ENCODE measurements around the gene BRCA1. TPM values are rescaled to one million over a fixed set of nuclear protein-coding genes. Genes with fewer than 3 reads are reported as not detected.
"Not testable (repeated sequence)": the region's sequence is repeated elsewhere in the genome, so short reads cannot be mapped to it uniquely, and the experiment has no call there.

Gene BRCA1
- total and polyA plus RNA-seq, 2 donors (not counting 1 experiment from before 2014, with no cell fraction given): 7.5 to 9.9 TPM

GRCh38 chr17:43129671-43130010, 4.5 kb upstream of the BRCA1 start:
- no peaks in the 10 kb centered on the region for H4K20me1 ChIP-seq (ENCODE audit: control insufficient read depth, extremely low read depth, insufficient read depth, low read length)
- H3K27me3 ChIP-seq (ENCODE audit: control insufficient read depth, insufficient read depth, low read length): no peaks in the 10 kb centered on the region
- TF ChIP-seq EZH2 (IDR thresholded peaks at IDR 0.05; ENCODE audit: low read length, missing control alignments) (no peak), CTCF (conservative IDR thresholded peaks at IDR 0.05 in 1 of 2, IDR thresholded peaks at IDR 0.05 in 1 of 2; ENCODE audit: low read depth in 1 of 2, low read length in 2 of 2) (no peak)
- no peak for DNase-seq (ENCODE audit: low read depth in 2 of 2)
- no peak overlapping the region for H3K9ac ChIP-seq (ENCODE audit: insufficient read depth, low read length)
- H2AFZ ChIP-seq (ENCODE audit: low read length): no peak overlapping the region
- H3K4me2 ChIP-seq (ENCODE audit: extremely low read depth, insufficient read depth, low read length): no peak overlapping the region
- no peak overlapping the region for H3K4me3 ChIP-seq (replicated peaks in 1 of 4; ENCODE audit: control extremely low read depth in 1 of 4, insufficient read depth in 1 of 4, low read depth in 3 of 4, low read length in 4 of 4)
- H3K27ac ChIP-seq (ENCODE audit: insufficient read depth, low read length): no peak overlapping the region
- no peaks in the 10 kb centered on the region for H3K36me3 ChIP-seq (ENCODE audit: control insufficient read depth, insufficient read depth, low read length)
- H3K4me1 ChIP-seq (ENCODE audit: control insufficient read depth, extremely low read depth, insufficient read depth, low read length): peaks cover 2% of the 10 kb centered on the region
- H3K79me2 ChIP-seq (ENCODE audit: control insufficient read depth, insufficient read depth, low read length): peaks cover 15% of the 10 kb centered on the region
- no peaks in the 10 kb centered on the region for H3K9me3 ChIP-seq (ENCODE audit: control insufficient read depth, insufficient read depth, low read depth, low read length)

GRCh38 chr17:43127333-43127876, 2.2 kb upstream of the BRCA1 start:
- H4K20me1 ChIP-seq (ENCODE audit: control insufficient read depth, extremely low read depth, insufficient read depth, low read length); H2AFZ ChIP-seq (ENCODE audit: low read length); H3K36me3 ChIP-seq (ENCODE audit: control insufficient read depth, insufficient read depth, low read length); H3K9me3 ChIP-seq (ENCODE audit: control insufficient read depth, insufficient read depth, low read depth, low read length); H3K27ac ChIP-seq (ENCODE audit: insufficient read depth, low read length); H3K27me3 ChIP-seq (ENCODE audit: control insufficient read depth, insufficient read depth, low read length); H3K9ac ChIP-seq (ENCODE audit: insufficient read depth, low read length); H3K4me3 ChIP-seq (replicated peaks in 1 of 4; ENCODE audit: control extremely low read depth in 1 of 4, insufficient read depth in 1 of 4, low read depth in 3 of 4, low read length in 4 of 4); H3K4me1 ChIP-seq (ENCODE audit: control insufficient read depth, extremely low read depth, insufficient read depth, low read length); H3K4me2 ChIP-seq (ENCODE audit: extremely low read depth, insufficient read depth, low read length); DNase-seq (ENCODE audit: low read depth in 2 of 2): not testable (repeated sequence)
- peaks cover 16% of the 10 kb centered on the region for H3K79me2 ChIP-seq (ENCODE audit: control insufficient read depth, insufficient read depth, low read length)

GRCh38 chr17:43126911-43127290, 1.7 kb upstream of the BRCA1 start:
- Histone ChIP-seq H3K36me3 (ENCODE audit: control insufficient read depth, insufficient read depth, low read length) (no peaks in the 10 kb centered on the region), H3K9me3 (ENCODE audit: control insufficient read depth, insufficient read depth, low read depth, low read length) (no peaks in the 10 kb centered on the region), H4K20me1 (ENCODE audit: control insufficient read depth, extremely low read depth, insufficient read depth, low read length) (no peaks in the 10 kb centered on the region), H3K4me2 (ENCODE audit: extremely low read depth, insufficient read depth, low read length) (no peak overlapping the region), H3K79me2 (ENCODE audit: control insufficient read depth, insufficient read depth, low read length) (peaks cover 16% of the 10 kb centered on the region), H3K27ac (ENCODE audit: insufficient read depth, low read length) (no peak overlapping the region), H3K4me1 (ENCODE audit: control insufficient read depth, extremely low read depth, insufficient read depth, low read length) (peaks cover 2% of the 10 kb centered on the region), H2AFZ (ENCODE audit: low read length) (no peak overlapping the region), H3K27me3 (ENCODE audit: control insufficient read depth, insufficient read depth, low read length) (no peaks in the 10 kb centered on the region), H3K4me3 (replicated peaks in 1 of 4; ENCODE audit: control extremely low read depth in 1 of 4, insufficient read depth in 1 of 4, low read depth in 3 of 4, low read length in 4 of 4) (no peak overlapping the region), H3K9ac (ENCODE audit: insufficient read depth, low read length) (no peak overlapping the region)
- TF ChIP-seq EZH2 (IDR thresholded peaks at IDR 0.05; ENCODE audit: low read length, missing control alignments) (no peak), CTCF (conservative IDR thresholded peaks at IDR 0.05 in 1 of 2, IDR thresholded peaks at IDR 0.05 in 1 of 2; ENCODE audit: low read depth in 1 of 2, low read length in 2 of 2) (no peak)
- DNase-seq (ENCODE audit: low read depth in 2 of 2): no peak

Data from fibroblast of lung (primary cell).